ENCODE data around the gene CLIC3.

Gene CLIC3

GRCh38 chr9:136963341-136963740 lies 33.0 kb downstream of the CLIC3 start:
- DNase-seq = no peak

GRCh38 chr9:136962701-136963248 lies 33.6 kb downstream of the CLIC3 start:
- DNase-seq = no peak

GRCh38 chr9:136962163-136962562 lies 34.2 kb downstream of the CLIC3 start:
- no peak for DNase-seq

- no peak for DNase-seq
Observed at GRCh38 chr9:136961279-136962065, 34.9 kb downstream of the CLIC3 start.

- no peak for DNase-seq
Observed at GRCh38 chr9:136960938-136961275, 35.5 kb downstream of the CLIC3 start.

GRCh38 chr9:136960212-136960937 lies 36.0 kb downstream of the CLIC3 start:
- DNase-seq = no peak

- no peak for DNase-seq
Observed at GRCh38 chr9:136958898-136959850, 37.2 kb downstream of the CLIC3 start.

- no peak for DNase-seq
Observed at GRCh38 chr9:136958473-136958872, 37.9 kb downstream of the CLIC3 start.

GRCh38 chr9:136957901-136958300 lies 38.5 kb downstream of the CLIC3 start:
- no peak for DNase-seq

GRCh38 chr9:136957461-136957860 lies 38.9 kb downstream of the CLIC3 start:
- no peak for DNase-seq

- no peak for DNase-seq
Observed at GRCh38 chr9:136956604-136957003, 39.8 kb downstream of the CLIC3 start.

- DNase-seq = no peak
Observed at GRCh38 chr9:136955943-136956335, 40.4 kb downstream of the CLIC3 start.

- DNase-seq = no peak
Observed at GRCh38 chr9:136955202-136955942, 41.0 kb downstream of the CLIC3 start.

- DNase-seq = no peak
Observed at GRCh38 chr9:136954270-136955083, 41.9 kb downstream of the CLIC3 start.

GRCh38 chr9:136953771-136954269 lies 42.5 kb downstream of the CLIC3 start:
- no peak for DNase-seq

GRCh38 chr9:136952876-136953770 lies 43.2 kb downstream of the CLIC3 start:
- no peak for DNase-seq

- no peak for DNase-seq
Observed at GRCh38 chr9:136952321-136952850, 44.0 kb downstream of the CLIC3 start.

- DNase-seq = no peak
Observed at GRCh38 chr9:136951541-136952320, 44.6 kb downstream of the CLIC3 start, which contains the start of gene LCN12. Gene LCN12, plus strand, starts transcription at chr9:136952273. Its CDS starts 55 bp downstream, at chr9:136952328.
